Measurements from ENCODE around the gene NUP98.

NUP98 gene

GRCh38 chr11:3700410-3700809 lies 96.9 kb downstream of the NUP98 start:
- Mint-ChIP-seq H3K4me3 (no peak overlapping the region), H3K27me3 (no peaks in the 10 kb centered on the region), H3K36me3 (peaks cover 54% of the 10 kb centered on the region), H3K9me3 (no peaks in the 10 kb centered on the region), H3K27ac (no peak overlapping the region), H3K4me1 (no peaks in the 10 kb centered on the region)
- no peak for ATAC-seq

GRCh38 chr11:3686751-3687150 lies 110.6 kb downstream of the NUP98 start:
- Mint-ChIP-seq H3K9me3 (no peaks in the 10 kb centered on the region), H3K27ac (no peak overlapping the region), H3K36me3 (peaks cover 51% of the 10 kb centered on the region), H3K4me3 (no peak overlapping the region), H3K4me1 (no peaks in the 10 kb centered on the region), H3K27me3 (no peaks in the 10 kb centered on the region)
- no peak for ATAC-seq

- H3K4me1 Mint-ChIP-seq, result no peaks in the 10 kb centered on the region
- H3K27ac Mint-ChIP-seq, result no peak overlapping the region
- no peak overlapping the region for H3K4me3 Mint-ChIP-seq
- H3K27me3 Mint-ChIP-seq, result no peaks in the 10 kb centered on the region
- no peak for ATAC-seq
- H3K36me3 Mint-ChIP-seq, result peaks cover 55% of the 10 kb centered on the region
- no peaks in the 10 kb centered on the region for H3K9me3 Mint-ChIP-seq
Measured at GRCh38 chr11:3685923-3686322, 111.4 kb downstream of the NUP98 start.

GRCh38 chr11:3684819-3685172 lies 112.6 kb downstream of the NUP98 start:
- H3K4me1 Mint-ChIP-seq, result no peaks in the 10 kb centered on the region
- ATAC-seq, result no peak
- no peaks in the 10 kb centered on the region for H3K9me3 Mint-ChIP-seq
- no peak overlapping the region for H3K27ac Mint-ChIP-seq
- H3K27me3 Mint-ChIP-seq, result no peaks in the 10 kb centered on the region
- H3K36me3 Mint-ChIP-seq, result peaks cover 63% of the 10 kb centered on the region
- H3K4me3 Mint-ChIP-seq, result no peak overlapping the region

- Mint-ChIP-seq H3K9me3 (no peaks in the 10 kb centered on the region), H3K4me3 (no peak overlapping the region), H3K4me1 (no peaks in the 10 kb centered on the region), H3K27me3 (no peaks in the 10 kb centered on the region), H3K36me3 (peaks cover 69% of the 10 kb centered on the region), H3K27ac (no peak overlapping the region)
- ATAC-seq, result no peak
Measured at GRCh38 chr11:3684129-3684818, 113.1 kb downstream of the NUP98 start.

- no peaks in the 10 kb centered on the region for H3K27me3 Mint-ChIP-seq
- no peak overlapping the region for H3K27ac Mint-ChIP-seq
- no peak for ATAC-seq
- peaks cover 74% of the 10 kb centered on the region for H3K36me3 Mint-ChIP-seq
- H3K4me3 Mint-ChIP-seq, result no peak overlapping the region
- H3K4me1 Mint-ChIP-seq, result no peaks in the 10 kb centered on the region
- no peaks in the 10 kb centered on the region for H3K9me3 Mint-ChIP-seq
Measured at GRCh38 chr11:3683039-3683438, 114.3 kb downstream of the NUP98 start.

GRCh38 chr11:3679077-3679476 lies 118.3 kb downstream of the NUP98 start:
- Mint-ChIP-seq H3K27ac (no peak overlapping the region), H3K36me3 (peaks cover 79% of the 10 kb centered on the region), H3K4me3 (no peak overlapping the region), H3K27me3 (no peaks in the 10 kb centered on the region), H3K9me3 (no peaks in the 10 kb centered on the region), H3K4me1 (no peaks in the 10 kb centered on the region)
- no peak for ATAC-seq

GRCh38 chr11:3675971-3676370 lies 121.4 kb downstream of the NUP98 start:
- H3K9me3 Mint-ChIP-seq, result no peaks in the 10 kb centered on the region
- H3K4me3 Mint-ChIP-seq, result no peak overlapping the region
- no peak for ATAC-seq
- no peaks in the 10 kb centered on the region for H3K4me1 Mint-ChIP-seq
- H3K27me3 Mint-ChIP-seq, result no peaks in the 10 kb centered on the region
- peaks cover 78% of the 10 kb centered on the region for H3K36me3 Mint-ChIP-seq
- no peak overlapping the region for H3K27ac Mint-ChIP-seq

- ATAC-seq, result no peak
- Mint-ChIP-seq H3K4me3 (no peak overlapping the region), H3K4me1 (no peaks in the 10 kb centered on the region), H3K27me3 (no peaks in the 10 kb centered on the region), H3K36me3 (peaks cover 81% of the 10 kb centered on the region), H3K9me3 (no peaks in the 10 kb centered on the region), H3K27ac (no peak overlapping the region)
Measured at GRCh38 chr11:3674189-3674588, 123.2 kb downstream of the NUP98 start.

GRCh38 chr11:3671334-3672254 lies 125.8 kb downstream of the NUP98 start, which contains the start of gene CHRNA10:
Gene CHRNA10, minus strand, starts transcription at chr11:3671384. Its CDS starts 72 bp downstream, at chr11:3671312.
- H3K36me3 Mint-ChIP-seq, result peaks cover 67% of the 10 kb centered on the region

GRCh38 chr11:3669742-3670183 lies 127.6 kb downstream of the NUP98 start:
- no peak for ATAC-seq
- H3K36me3 Mint-ChIP-seq, result peaks cover 69% of the 10 kb centered on the region
- H3K4me1 Mint-ChIP-seq, result no peaks in the 10 kb centered on the region
- H3K27ac Mint-ChIP-seq, result no peak overlapping the region
- no peaks in the 10 kb centered on the region for H3K9me3 Mint-ChIP-seq
- H3K27me3 Mint-ChIP-seq, result no peaks in the 10 kb centered on the region
- no peak overlapping the region for H3K4me3 Mint-ChIP-seq

More at GRCh38 chr11:3671334-3672254, 125.8 kb downstream of the NUP98 start, which contains the start of gene CHRNA10:
- Mint-ChIP-seq H3K4me1 (no peaks in the 10 kb centered on the region), H3K4me3 (no peak within 1 kb of the TSS), H3K27ac (no peak within 1 kb of the TSS), H3K27me3 (no peaks in the 10 kb centered on the region), H3K9me3 (no peaks in the 10 kb centered on the region)
- ATAC-seq, result no peak

- Mint-ChIP-seq H3K4me3 (no peak overlapping the region), H3K4me1 (no peaks in the 10 kb centered on the region), H3K27ac (no peak overlapping the region), H3K27me3 (no peaks in the 10 kb centered on the region), H3K36me3 (peaks cover 68% of the 10 kb centered on the region), H3K9me3 (no peaks in the 10 kb centered on the region)
- peak; percentile 9 for ATAC-seq
Measured at GRCh38 chr11:3669128-3669527, 128.2 kb downstream of the NUP98 start.

GRCh38 chr11:3667149-3668035 lies 130.0 kb downstream of the NUP98 start:
- ATAC-seq, result no peak
- no peaks in the 10 kb centered on the region for H3K4me1 Mint-ChIP-seq
- H3K27me3 Mint-ChIP-seq, result no peaks in the 10 kb centered on the region
- no peak overlapping the region for H3K27ac Mint-ChIP-seq
- H3K4me3 Mint-ChIP-seq, result no peak overlapping the region
- H3K36me3 Mint-ChIP-seq, result peaks cover 66% of the 10 kb centered on the region
- H3K9me3 Mint-ChIP-seq, result peaks cover 3% of the 10 kb centered on the region

- H3K36me3 Mint-ChIP-seq, result peaks cover 56% of the 10 kb centered on the region
- no peak overlapping the region for H3K4me3 Mint-ChIP-seq
- ATAC-seq, result no peak
- H3K27me3 Mint-ChIP-seq, result no peaks in the 10 kb centered on the region
- peaks cover 3% of the 10 kb centered on the region for H3K9me3 Mint-ChIP-seq
- no peak overlapping the region for H3K27ac Mint-ChIP-seq
- H3K4me1 Mint-ChIP-seq, result no peaks in the 10 kb centered on the region
Measured at GRCh38 chr11:3666023-3666530, 131.3 kb downstream of the NUP98 start.
